Hematopoietic multipotent progenitor cell (in vitro differentiated cells): ENCODE data around the gene ALKBH7. TPM values are rescaled to one million over a fixed set of nuclear protein-coding genes. Genes with fewer than 3 reads are reported as not detected.

ENCODE experiments used
- DNase-seq, 3 donors: peaks; one replicate each; pipeline ENCODE4 v3.0.0-alpha.2; 2011 to 2015; ENCODE audit warnings: low read depth in 2 of 3, low spot score in 2 of 3
- total RNA-seq: library from RNA; depleted of rRNA; stranded (reverse); fragments of >200 nt; gene quantifications from one replicate; pipeline ENCODE4 v1.2.3, GENCODE V29; 2012

The ALKBH7 gene
- total RNA-seq, 1 donor = 66.0 TPM

DNA sequence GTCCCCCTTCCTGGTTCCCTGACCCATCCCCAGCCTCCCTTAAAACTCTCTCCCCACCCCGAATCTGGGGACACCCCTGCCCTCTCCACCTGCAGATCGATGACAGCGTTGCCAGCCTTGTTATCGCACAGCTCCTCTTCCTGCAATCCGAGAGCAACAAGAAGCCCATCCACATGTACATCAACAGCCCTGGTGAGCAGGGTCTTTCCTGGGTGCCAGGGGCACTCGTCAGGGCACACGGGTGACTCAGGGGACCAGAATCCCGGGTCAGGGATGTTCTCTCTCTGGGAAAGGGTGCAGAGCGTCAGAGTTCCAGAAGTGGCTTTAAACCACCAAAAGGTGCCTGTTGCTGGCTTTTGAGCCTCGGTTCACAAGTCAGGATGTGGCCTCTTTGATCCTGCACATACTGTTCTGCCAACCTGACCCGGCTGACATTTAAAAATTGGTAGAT, 10.2 kb upstream of the ALKBH7 start:
- DNase-seq = peak in 1 of 3 donors; percentile 23

DNA sequence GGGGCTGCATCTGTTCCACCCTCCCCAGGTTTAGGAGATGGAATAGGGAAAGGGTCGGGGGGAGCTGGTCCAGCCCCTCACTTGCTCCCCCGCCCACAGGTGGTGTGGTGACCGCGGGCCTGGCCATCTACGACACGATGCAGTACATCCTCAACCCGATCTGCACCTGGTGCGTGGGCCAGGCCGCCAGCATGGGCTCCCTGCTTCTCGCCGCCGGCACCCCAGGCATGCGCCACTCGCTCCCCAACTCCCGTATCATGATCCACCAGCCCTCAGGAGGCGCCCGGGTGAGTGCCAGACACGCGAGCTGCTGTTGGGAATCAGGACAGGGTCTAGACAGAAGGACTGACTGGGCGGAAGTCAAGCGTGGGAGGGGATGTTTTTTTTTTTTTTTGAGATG, 8.2 kb upstream of the ALKBH7 start:
- no peak for DNase-seq

DNA sequence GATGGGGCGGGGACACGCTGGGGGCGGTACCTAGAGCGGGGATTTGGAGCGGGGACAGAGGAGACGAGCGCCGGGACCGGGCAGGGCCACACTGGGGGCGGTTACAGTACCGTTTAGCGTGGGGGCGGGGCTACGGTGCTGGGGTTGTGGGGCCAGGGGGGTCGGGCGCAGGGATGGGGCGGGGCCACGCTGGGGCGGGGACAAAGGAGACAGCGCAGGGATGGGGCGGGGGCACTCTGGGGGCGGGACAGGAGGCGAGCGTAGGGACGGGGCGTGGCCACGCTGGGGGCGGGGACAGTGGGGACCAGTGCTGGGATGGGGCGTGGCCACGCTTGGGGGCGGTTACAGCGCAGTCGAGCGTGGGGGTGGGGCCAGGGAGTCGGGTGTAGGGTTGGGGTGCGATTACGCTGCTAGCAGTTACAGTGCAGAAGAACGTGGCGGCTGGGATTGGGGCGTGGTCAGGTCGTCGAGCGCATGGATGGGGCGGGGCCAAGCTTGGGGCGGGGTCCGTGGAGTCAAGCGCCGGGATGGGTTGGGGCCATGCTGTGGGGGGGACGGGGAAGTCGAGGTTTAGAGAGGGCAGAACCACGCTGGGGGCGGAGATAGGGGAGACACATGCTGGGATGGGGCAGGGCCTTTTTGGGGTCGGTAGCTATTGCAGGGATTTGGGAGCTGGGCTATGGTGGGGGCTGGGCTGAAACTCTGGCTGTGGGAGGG, 660 bp downstream of the ALKBH7 start:
- DNase-seq = peak; percentile 98

DNA sequence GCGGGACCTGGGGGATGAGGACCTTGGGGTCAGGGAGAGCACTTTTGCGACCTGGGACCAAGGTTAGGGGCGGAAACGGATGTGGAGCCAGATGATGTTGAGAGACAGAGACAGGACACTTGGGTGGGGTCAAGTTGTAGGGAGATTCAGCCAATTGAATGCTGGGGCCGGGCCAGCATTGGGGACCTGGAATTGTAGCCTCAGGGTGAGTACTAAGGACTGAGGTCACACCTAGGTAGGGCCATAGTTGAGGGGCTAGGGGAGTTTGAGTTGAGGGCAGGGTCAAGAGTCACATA, 1.2 kb downstream of the ALKBH7 start:
- DNase-seq = no peak

DNA sequence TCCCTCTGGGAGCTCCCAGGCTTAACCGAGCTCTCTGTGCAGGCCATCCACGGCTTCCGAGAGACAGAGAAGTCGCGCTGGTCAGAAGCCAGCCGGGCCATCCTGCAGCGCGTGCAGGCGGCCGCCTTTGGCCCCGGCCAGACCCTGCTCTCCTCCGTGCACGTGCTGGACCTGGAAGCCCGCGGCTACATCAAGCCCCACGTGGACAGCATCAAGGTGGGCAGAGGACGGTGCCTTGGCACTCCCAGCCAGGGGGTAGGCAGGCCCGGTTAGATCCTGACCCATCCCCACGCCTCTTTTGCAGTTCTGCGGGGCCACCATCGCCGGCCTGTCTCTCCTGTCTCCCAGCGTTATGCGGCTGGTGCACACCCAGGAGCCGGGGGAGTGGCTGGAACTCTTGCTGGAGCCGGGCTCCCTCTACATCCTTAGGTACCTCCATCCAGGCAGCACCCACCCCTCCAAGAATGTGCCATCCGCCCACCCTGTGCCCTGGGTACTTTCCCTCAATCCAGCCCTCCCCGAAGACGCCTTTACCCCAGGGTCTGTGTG, 1.6 kb downstream of the ALKBH7 start:
- DNase-seq = no peak

DNA sequence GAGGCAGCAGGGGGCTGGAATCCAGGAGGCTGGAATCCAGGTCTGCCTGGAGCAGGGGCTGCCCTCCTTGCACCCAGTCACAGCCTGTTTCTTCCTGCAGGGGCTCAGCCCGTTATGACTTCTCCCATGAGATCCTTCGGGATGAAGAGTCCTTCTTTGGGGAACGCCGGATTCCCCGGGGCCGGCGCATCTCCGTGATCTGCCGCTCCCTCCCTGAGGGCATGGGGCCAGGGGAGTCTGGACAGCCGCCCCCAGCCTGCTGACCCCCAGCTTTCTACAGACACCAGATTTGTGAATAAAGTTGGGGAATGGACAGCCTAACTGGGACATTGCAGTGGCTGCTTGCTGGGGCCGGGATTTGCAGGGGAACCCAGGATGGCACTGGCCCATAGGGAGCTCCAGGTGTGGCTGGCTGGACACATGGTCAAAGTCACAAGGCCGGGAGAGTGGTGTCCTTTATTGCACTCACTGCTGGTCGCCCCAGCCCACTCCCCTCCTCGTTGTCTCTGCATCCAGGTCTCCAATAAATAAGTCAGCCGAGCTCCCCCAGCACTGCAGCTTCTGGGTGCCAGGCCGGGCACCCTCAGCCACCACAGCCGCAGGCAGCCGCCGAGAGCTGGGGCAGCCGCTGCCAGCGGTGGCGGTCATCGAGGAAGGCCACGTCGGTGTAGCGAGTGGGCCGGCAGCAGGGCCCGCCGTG, 2.3 kb downstream of the ALKBH7 start:
- no peak for DNase-seq

DNA sequence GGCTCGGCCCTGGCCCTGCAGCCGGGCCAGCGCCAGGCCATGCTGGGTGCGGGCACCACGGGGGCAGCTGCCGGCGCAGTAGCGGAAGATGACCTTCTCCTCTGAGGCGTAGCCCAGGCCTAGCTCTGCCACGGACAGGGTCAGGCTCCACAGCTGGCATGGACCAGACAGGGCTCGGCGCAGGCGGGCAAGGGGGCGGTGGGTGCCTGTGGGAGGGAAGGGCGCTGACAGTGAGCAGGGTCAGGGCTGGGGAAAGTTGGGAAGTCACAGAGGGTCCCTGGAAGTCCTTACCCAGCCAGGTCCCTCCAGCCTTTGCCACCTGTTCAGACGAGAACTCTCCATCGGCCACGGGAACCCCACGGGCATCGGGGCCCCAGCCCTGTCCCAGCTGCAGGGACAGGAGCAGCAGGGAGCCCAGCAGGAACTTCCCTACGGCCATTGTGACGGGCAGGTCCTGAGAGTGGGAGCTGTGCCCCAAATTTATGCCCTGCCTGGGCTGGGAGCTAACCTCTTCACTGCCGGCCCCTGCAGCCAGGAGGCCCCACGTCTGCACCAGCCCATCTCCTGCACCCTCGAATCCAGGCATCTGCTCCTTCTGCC, 2.9 kb downstream of the ALKBH7 start, which contains the start of gene PSPN:
Gene PSPN (minus strand): TSS at position 523 of the 600 bp plus-strand sequence. CDS start 84 bp downstream, at position 439.
- no peak for DNase-seq

DNA sequence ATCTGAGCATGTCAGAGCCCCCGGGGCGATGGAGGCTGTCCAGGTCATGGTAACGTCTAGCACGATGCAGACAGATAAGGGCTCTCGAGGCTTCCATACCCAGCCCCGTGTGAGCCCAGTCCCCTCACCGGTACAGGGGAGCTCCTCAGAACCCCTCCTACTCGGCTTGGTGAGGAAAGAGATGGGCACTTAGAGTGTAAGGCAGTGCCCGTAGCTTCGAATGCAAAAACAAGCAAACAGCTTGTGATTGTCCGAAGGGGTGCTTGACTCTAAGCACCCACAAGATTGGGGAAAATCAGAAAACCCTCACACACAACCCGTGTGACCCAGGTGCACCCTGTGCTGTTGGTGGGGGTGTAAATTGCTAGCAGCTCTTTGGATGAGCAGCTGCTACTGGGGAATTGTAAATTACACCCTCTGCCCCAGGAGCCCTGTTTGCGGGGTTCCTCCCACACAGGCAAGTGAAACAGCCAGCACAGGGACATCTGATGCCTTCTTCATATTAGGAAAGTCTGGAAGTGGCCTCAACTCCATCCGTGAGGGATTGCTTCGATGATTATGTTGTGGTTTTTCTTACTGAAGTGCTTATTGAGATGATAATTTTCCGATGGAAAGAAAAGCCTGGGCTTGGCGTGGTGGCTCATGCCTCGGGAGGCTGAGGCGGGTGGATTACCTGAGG, 4.1 kb downstream of the ALKBH7 start:
- DNase-seq = no peak

DNA sequence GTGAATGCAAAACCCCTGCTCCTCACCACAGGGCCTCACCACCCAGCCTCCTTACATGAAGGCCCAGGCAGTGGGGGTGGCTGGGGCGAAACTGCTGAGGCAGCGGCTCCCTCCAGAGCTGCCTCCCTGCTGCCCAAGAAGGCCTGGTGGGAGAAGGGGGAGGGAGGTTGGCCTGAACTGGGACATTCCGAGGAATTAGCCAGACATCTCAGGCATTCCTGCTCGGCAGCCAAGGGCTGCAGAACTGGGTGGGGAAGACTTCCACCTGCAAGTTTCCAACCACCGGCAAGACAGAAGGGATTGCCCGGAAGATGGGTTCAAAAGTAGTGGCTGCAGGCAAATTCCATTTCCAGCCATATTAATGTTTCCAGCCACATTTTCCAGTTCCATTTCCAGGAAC, 5.4 kb downstream of the ALKBH7 start:
- no peak for DNase-seq

DNA sequence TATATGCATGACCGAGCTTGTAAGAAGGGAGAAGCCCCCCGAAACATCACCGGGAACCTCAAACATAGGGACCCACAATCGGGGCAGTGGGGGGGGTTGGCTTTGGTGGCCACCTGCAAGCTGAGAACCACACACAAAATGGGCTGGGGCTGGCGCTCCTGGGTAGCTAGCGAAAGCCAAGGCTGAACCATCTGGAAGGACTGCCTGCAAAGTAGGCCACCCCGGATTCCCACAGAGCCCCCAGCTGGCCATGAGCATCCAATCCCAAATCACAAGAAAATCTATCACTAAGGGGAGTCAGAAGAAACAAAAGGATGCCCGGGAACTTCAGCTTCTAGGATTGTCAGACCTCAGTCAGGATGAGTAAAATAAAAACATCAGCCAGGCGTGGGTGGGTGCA, 5.9 kb downstream of the ALKBH7 start:
- no peak for DNase-seq

DNA sequence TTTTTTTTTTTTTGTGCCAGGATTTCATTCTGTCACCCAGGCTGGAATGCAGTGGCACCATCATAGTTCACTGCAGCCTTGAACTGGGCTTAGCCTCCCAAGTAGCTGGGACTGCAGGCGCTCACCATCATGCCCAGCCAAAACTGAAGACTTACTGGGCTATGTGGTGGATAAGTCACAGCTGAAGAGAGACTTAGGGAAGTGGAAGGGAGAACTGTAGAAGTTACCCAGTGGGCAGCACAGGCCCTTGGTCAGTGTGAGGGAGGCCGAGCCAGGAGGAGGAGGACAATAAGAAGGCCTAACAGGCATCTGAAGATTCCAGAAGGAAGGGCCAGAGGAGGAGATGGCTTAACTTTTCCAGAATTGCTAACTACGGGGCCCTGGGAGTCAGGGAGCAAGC, 7.2 kb downstream of the ALKBH7 start:
- DNase-seq = no peak

DNA sequence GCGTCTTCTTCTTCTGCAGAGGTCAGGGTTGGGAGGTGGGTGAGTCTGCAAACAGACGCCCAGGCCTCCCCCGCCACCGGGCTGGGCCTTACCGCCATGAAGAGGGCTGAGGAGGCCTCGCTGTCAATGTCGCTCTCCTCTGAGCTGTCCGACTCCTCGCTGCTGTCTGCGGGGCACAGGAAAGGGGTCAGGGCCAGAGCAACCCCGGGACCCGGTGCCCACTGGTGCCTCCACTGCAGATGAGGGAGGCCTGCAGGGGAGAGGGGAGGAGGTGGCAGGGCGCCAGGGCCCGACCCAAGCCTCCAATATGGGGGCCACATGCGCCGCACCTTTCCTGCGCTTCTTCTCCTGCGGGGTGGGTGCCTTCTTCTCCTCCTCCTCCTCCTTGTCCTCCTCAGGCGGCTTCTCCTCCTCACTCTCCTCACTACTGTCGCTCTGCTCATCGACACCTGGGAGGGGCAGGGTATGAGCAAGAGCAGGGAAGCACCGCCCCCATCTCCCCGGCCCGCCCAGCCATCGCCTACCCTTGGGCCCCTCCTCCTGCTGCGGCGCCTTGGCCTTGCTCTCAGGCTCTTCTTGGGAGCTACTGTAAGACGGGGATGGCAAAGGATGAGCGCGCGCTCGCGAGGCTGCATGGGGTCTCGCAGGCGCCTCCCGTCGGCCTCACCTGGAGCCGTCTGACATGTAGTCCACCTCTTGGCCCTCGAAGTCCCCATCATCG, 8.6 kb downstream of the ALKBH7 start:
- no peak for DNase-seq

DNA sequence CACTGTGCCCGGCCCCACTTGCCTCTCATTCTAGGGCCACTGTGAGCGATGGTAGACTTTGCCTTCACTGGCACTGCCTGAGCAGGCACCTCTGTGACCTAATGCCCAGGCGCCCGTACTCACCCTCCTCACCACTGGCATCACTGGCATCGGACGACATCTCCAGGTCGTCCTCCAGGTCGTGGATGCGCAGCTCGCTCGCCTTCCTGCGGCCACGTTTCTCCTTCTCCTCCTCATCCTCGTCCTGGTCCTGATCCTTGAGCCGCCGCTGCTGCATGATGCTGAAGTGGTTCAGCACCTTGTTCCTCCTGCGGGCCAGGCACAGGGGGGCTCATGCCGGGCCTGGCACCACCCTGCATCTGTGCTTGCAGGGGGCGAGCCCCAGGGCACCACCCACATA, 10.6 kb downstream of the ALKBH7 start:
- DNase-seq = no peak

DNA sequence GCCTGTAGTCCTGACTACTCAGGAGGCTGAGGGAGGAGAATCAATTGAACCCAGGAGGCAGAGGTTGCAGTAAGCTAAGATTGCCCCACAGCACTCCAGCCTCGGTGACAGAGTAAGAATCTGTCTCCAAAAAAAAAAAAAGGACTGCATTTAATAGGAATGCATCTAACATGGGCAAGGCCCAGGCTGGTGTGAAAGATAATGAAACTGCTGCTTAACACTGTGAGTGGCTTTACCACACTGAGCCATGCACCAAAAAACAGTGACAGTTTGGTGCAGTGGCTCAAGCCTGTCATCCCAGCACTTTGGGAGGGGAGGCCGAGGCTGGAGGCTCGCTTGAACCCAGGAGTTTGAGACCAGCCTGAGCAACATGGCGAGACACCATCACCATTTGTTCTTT, 11.8 kb downstream of the ALKBH7 start:
- no peak for DNase-seq

DNA sequence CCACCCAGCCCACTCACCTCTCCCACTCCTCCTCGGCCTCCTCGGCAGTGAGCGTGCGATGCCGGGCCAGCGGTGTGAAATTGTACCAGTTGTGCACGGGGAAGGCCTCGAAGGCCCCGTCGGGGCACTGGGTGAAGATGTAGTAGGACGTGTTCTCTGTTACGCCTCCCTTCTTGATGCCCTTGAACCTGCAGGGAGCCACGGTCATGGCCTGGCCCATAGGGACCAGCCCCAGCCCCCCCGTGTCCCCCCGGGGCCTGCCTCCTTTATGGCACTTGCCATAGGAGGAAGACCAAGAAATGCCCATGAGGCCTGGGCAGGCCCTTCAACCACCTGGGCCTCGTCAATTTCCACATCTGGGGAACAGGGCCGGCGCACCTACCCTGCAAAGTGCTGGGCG, 14.8 kb downstream of the ALKBH7 start:
- no peak for DNase-seq

DNA sequence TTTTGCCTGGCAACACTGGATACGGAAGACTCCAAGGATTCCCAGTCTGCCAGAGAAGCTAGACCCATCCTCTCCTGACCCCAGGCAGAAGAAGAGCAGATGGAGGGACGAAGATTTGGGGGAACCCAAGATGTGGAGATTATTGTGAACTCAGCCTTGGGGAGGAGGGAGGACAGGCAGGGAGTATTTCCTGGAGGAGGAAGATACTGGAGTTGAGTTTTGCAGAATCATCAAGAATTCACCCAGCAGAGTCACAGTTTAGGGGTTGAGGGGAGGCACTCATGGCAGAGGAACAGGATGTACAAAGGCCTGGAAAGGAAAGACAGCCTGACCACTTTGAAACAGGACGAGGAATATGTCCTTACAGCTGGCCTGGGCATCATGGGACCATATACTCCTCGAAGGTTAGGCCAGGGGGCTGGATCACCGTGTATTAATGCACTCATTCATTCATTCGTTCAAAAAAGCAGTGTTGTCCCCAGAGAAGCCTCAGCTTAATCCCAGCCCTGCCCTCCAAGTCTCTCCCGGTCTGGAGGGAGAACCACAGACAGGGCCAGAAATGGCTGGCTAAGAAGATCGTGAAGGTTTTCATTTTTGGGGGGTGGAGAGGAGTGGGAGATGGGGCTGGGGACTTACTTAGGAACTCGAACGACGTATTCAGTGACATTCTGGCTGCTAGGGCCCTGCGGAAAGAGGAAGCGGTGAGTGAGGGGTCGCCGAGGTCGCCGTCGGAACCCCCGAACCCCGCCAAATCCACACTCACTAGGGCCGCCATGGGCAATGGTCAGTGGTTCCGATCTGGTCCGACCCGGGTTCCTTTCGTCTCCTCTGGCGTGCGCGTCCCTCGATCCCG, 19.9 kb downstream of the ALKBH7 start:
- no peak for DNase-seq

DNA sequence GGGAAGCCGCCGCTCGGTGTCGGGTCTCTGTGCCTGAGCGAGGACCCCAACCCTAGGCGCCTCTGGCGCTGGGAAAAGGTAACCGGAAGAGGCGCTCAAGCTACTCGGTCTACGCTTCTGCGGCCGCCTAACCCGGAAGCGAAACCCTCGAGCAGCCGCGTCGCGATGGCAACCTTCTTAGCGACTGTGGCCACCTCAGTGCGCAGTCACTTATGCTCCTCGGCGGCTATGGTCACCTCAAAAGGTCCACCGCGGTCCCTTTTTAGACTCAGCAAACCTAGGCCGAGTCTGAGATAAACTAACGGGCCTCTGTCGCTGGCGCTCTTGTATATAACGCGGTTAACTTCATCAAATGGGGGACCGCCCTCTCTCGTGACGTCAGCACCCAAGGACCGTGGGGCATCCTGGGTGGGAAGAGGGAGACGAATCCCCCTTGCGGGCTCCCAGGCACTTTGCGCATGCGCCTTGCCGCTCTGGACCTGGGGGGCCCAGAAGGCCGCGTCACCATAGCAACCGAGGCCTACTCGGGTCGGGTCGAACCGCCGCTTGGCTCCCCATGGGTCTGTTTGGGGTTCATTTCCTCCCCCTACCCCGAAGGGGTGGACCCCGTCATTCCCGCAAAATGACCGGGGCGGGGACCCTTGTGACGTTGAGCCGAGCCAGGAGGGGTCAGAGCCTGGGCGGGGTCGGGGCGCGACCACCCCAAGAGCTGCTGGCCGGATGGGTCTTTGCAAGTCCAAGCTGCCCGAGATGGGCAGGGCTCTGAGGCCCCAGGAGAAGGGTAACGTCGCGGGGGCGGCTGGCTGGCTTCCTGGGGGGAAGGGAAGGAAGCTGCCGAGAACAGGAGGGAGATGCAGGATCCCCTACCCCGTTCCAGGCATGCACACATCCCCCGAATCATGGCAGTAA, 20.7 kb downstream of the ALKBH7 start, which contains the start of gene GTF2F1:
Gene GTF2F1 (minus strand): TSS at position 91 of the 909 bp plus-strand sequence. CDS start 169 bp downstream, outside the sequence.
- DNase-seq = peak; percentile 90 to 98 (median 97)

DNA sequence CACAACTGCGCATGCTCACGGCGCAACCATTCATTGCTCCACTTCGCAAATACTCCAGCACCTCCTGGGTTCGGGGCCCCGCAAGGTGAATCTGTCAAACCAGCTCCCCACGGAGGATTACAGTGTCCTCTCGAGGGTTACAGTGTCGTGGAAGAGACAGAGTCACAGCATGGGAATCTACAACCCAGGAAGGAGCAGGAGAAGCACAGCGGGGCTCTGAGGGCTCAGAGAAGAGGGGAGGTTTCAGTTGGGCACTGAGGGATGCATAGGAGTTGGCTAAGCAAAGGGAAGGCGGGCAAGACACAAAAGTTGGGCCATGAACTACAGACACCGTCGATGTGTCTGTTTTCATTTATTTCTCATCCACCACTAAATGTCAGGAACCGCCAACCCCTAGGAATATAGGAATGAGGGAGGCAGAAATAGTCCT, 21.4 kb downstream of the ALKBH7 start:
- no peak for DNase-seq
